ENCODE results near the gene PLEKHA4. TPM values are rescaled to one million over a fixed set of nuclear protein-coding genes. Genes with fewer than 3 reads are reported as not detected.

The PLEKHA4 gene
- total and polyA plus RNA-seq, 9 of the 15 experiments (the other 6 are each of a cell fraction or from before 2014, with no cell fraction given) = 0.07 to 30.8 (median 11.4) TPM

- TF ChIP-seq ZFP30 (CRISPR knock-in tag; IDR thresholded peaks at IDR 0.05; ENCODE audit: borderline replicate concordance) = no peak
- TF ChIP-seq POLR2G (IDR thresholded peaks at IDR 0.05; ENCODE audit: low read depth, low read length) = peak; percentile 4
- TF ChIP-seq, protein P1, sequence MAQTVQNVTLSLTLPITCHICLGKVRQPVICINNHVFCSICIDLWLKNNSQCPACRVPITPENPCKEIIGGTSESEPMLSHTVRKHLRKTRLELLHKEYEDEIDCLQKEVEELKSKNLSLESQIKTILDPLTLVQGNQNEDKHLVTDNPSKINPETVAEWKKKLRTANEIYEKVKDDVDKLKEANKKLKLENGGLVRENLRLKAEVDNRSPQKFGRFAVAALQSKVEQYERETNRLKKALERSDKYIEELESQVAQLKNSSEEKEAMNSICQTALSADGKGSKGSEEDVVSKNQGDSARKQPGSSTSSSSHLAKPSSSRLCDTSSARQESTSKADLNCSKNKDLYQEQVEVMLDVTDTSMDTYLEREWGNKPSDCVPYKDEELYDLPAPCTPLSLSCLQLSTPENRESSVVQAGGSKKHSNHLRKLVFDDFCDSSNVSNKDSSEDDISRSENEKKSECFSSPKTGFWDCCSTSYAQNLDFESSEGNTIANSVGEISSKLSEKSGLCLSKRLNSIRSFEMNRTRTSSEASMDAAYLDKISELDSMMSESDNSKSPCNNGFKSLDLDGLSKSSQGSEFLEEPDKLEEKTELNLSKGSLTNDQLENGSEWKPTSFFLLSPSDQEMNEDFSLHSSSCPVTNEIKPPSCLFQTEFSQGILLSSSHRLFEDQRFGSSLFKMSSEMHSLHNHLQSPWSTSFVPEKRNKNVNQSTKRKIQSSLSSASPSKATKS (CRISPR knock-in tag; IDR thresholded peaks at IDR 0.05) = no peak
- peak in 1 of 3 experiments; percentile 31; a peak in 2 of 6 replicates for TF ChIP-seq ZBTB11 (CRISPR knock-in tag; IDR thresholded peaks at IDR 0.05)
- peak in 1 of 2 experiments; percentile 52; a peak in 2 of 4 replicates for TF ChIP-seq TRIM24 (IDR thresholded peaks at IDR 0.05)
- TF ChIP-seq, protein P2, sequence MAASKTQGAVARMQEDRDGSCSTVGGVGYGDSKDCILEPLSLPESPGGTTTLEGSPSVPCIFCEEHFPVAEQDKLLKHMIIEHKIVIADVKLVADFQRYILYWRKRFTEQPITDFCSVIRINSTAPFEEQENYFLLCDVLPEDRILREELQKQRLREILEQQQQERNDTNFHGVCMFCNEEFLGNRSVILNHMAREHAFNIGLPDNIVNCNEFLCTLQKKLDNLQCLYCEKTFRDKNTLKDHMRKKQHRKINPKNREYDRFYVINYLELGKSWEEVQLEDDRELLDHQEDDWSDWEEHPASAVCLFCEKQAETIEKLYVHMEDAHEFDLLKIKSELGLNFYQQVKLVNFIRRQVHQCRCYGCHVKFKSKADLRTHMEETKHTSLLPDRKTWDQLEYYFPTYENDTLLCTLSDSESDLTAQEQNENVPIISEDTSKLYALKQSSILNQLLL (CRISPR knock-in tag; IDR thresholded peaks at IDR 0.05; ENCODE audit: borderline replicate concordance) = 0 out of 2 replicates have a peak, but pooled peaks have one; percentile 24
- no peak for TF ChIP-seq CREB5 (CRISPR knock-in tag; IDR thresholded peaks at IDR 0.05)
- no peak; the same call in none of the 2 replicates for TF ChIP-seq GABPA (tag; conservative IDR thresholded peaks at IDR 0.05; ENCODE audit: low read depth)
- no peak for TF ChIP-seq ZC3H8 (IDR thresholded peaks at IDR 0.05)
- TF ChIP-seq POLR2AphosphoS5 (IDR thresholded peaks at IDR 0.05; ENCODE audit: control insufficient read depth, insufficient read depth, low read depth, low read length) = no peak
- TF ChIP-seq SMARCA5 (IDR thresholded peaks at IDR 0.05) = peak; percentile 93
- no peak for TF ChIP-seq CCAR2 (IDR thresholded peaks at IDR 0.05; ENCODE audit: low read depth, low read length)
- no peak for TF ChIP-seq KAT2B (IDR thresholded peaks at IDR 0.05; ENCODE audit: low read depth, low read length)
- no peak for TF ChIP-seq PTTG1 (tag; IDR thresholded peaks at IDR 0.05; ENCODE audit: low read depth)
- TF ChIP-seq, protein P3, sequence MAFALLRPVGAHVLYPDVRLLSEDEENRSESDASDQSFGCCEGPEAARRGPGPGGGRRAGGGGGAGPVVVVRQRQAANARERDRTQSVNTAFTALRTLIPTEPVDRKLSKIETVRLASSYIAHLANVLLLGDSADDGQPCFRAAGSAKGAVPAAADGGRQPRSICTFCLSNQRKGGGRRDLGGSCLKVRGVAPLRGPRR (CRISPR knock-in tag; IDR thresholded peaks at IDR 0.05) = 0 out of 2 replicates have a peak, but pooled peaks have one; percentile 45
- TF ChIP-seq ZNF263 (CRISPR knock-in tag; IDR thresholded peaks at IDR 0.05; ENCODE audit: borderline replicate concordance) = no peak
- TF ChIP-seq RAD21 (CRISPR knock-in tag; conservative IDR thresholded peaks at IDR 0.05 in 1 of 2, IDR thresholded peaks at IDR 0.05 in 1 of 2) = no peak
Observed at GRCh38 chr19:48879025-48879637, 10.7 kb upstream of the PLEKHA4 start (continued).
